ENCODE measurements around the gene CACNA2D4.

The CACNA2D4 gene

GRCh38 chr12:1810931-1811280, 107.5 kb downstream of the CACNA2D4 start:
- no peak for TF ChIP-seq CTCF (IDR thresholded peaks at IDR 0.05; ENCODE audit: control insufficient read depth, insufficient read depth, low read depth, low read length, missing control alignments)
- no peak for DNase-seq (ENCODE audit: low read depth)
- no peak overlapping the region for H3K4me3 ChIP-seq (ENCODE audit: control insufficient read depth, low read depth, low read length)

- no peak overlapping the region for H3K4me3 ChIP-seq (ENCODE audit: control insufficient read depth, low read depth, low read length)
- no peak for DNase-seq (ENCODE audit: low read depth)
- no peak for TF ChIP-seq CTCF (IDR thresholded peaks at IDR 0.05; ENCODE audit: control insufficient read depth, insufficient read depth, low read depth, low read length, missing control alignments)
Measured at GRCh38 chr12:1810201-1810930, 108.1 kb downstream of the CACNA2D4 start.

- H3K4me3 ChIP-seq (ENCODE audit: control insufficient read depth, low read depth, low read length): no peak overlapping the region
- TF ChIP-seq CTCF (IDR thresholded peaks at IDR 0.05; ENCODE audit: control insufficient read depth, insufficient read depth, low read depth, low read length, missing control alignments): no peak
- no peak for DNase-seq (ENCODE audit: low read depth)
Measured at GRCh38 chr12:1809591-1810190, 108.8 kb downstream of the CACNA2D4 start.

GRCh38 chr12:1808798-1809480, 109.5 kb downstream of the CACNA2D4 start:
- H3K4me3 ChIP-seq (ENCODE audit: control insufficient read depth, low read depth, low read length): no peak overlapping the region
- no peak for TF ChIP-seq CTCF (IDR thresholded peaks at IDR 0.05; ENCODE audit: control insufficient read depth, insufficient read depth, low read depth, low read length, missing control alignments)
- no peak for DNase-seq (ENCODE audit: low read depth)

- no peak for TF ChIP-seq CTCF (IDR thresholded peaks at IDR 0.05; ENCODE audit: control insufficient read depth, insufficient read depth, low read depth, low read length, missing control alignments)
- H3K4me3 ChIP-seq (ENCODE audit: control insufficient read depth, low read depth, low read length): no peak overlapping the region
- DNase-seq (ENCODE audit: low read depth): no peak
Measured at GRCh38 chr12:1808036-1808797, 110.2 kb downstream of the CACNA2D4 start.

- H3K4me3 ChIP-seq (ENCODE audit: control insufficient read depth, low read depth, low read length): no peak overlapping the region
- no peak for TF ChIP-seq CTCF (IDR thresholded peaks at IDR 0.05; ENCODE audit: control insufficient read depth, insufficient read depth, low read depth, low read length, missing control alignments)
- DNase-seq (ENCODE audit: low read depth): no peak
Measured at GRCh38 chr12:1807087-1807860, 111.2 kb downstream of the CACNA2D4 start.

Data from AG09309 (cell line).